Stomach (tissue), 9 donors: Measurements from ENCODE around the gene ACTN1. TPM values are rescaled to one million over a fixed set of nuclear protein-coding genes. Genes with fewer than 3 reads are reported as not detected.

Experiments used
- DNase-seq, 2 donors: peaks; one replicate each; pipeline versions ENCODE4 v3.0.0 to v3.0.0-alpha.2; 2013 to 2019
- H3K27ac ChIP-seq, 5 donors: fragments of 200-600 bp in 4 of 5; sonication (generic) in 4 of 5; one replicate each; pipeline ENCODE4 v1.5.1; 2013 to 2019; ENCODE audit warnings: mild to moderate bottlenecking in 1 of 5, moderate library complexity in 1 of 5
- H3K27me3 ChIP-seq, 3 donors: fragments of 200-600 bp; sonication (generic); one replicate each; pipeline ENCODE4 v1.5.1; 2017 to 2019; ENCODE audit warnings: mixed run types in 1 of 3
- H3K36me3 ChIP-seq, 4 donors: fragments of 200-600 bp; sonication (generic); 1 replicate in 3 of 4; 2 replicates in 1 of 4; pipeline ENCODE4 v1.5.1; 2016 to 2019
- H3K4me1 ChIP-seq, 4 donors: fragments of 200-600 bp; sonication (generic); one replicate each; pipeline ENCODE4 v1.5.1; 2016 to 2019
- H3K4me3 ChIP-seq, 4 donors: fragments of 200-600 bp; sonication (generic) in 3 of 4; one replicate each; pipeline ENCODE4 v1.5.1; 2016 to 2019; ENCODE audit warnings: mild to moderate bottlenecking in 1 of 4
- H3K9me3 ChIP-seq, 4 donors: fragments of 200-600 bp; sonication (generic); one replicate each; pipeline ENCODE4 v1.5.1; 2016 to 2019
- CTCF ChIP-seq, 7 experiments: fragments of 450-650 bp in 4 of 7; fragments of 200-600 bp in 3 of 7; sonication (generic) in 3 of 7; IDR thresholded peaks; one replicate each; pipeline ENCODE4 v1.5.1; 2016 to 2019; ENCODE audit warnings: antibody characterized with exemption in 7 of 7, control low read depth in 2 of 7, mild to moderate bottlenecking in 1 of 7
- EP300 ChIP-seq: sonication (generic); formaldehyde crosslinking; IDR thresholded peaks from one replicate; pipeline ENCODE4 v1.6.1; 2017; ENCODE audit warnings: antibody characterized with exemption
- POLR2A ChIP-seq, 4 donors: fragments of 450-650 bp; IDR thresholded peaks; one replicate each; pipeline ENCODE4 v1.6.1; 2016; ENCODE audit warnings: antibody characterized with exemption in 4 of 4, control low read depth in 2 of 4, mild to moderate bottlenecking in 1 of 4, moderate library complexity in 1 of 4
- POLR2AphosphoS5 ChIP-seq, 3 donors: sonication (generic); formaldehyde crosslinking; IDR thresholded peaks; one replicate each; pipeline ENCODE4 v1.6.1; 2016; ENCODE audit warnings: antibody characterized with exemption in 3 of 3
- WGBS, 5 donors: extraction: QIAGEN DNeasy Blood & Tissue Kit in 3 of 5; methylation state at CpG; one replicate each; pipeline versions ENCODE4 v1.1.5 to v1.1.7; 2013 to 2018; 5-methylcytosine and 5-hydroxymethylcytosine counted together
- intact Hi-C: fragments of 100-400 bp; cut with DNase I; formaldehyde crosslinking; loops from one replicate; pipeline ENCODE4 v1.15.1; 2023; ENCODE audit warnings: low total_unique reads
- polyA plus RNA-seq, 3 donors: library from polyadenylated mRNA; stranded (reverse); fragments of 200-250 nt; gene quantifications; one replicate each; pipeline ENCODE4 v1.2.3, GENCODE V29; 2013
- total RNA-seq, 5 donors: library from RNA; depleted of rRNA; stranded (reverse); fragments of >200 nt; gene quantifications; one replicate each; pipeline versions ENCODE4 v1.1.0 to v1.2.3, GENCODE V29; 2014 to 2016
- donor health status: healthy with polysubstance abuse.
- donor health status: Bipolar disorder and iron deficiency.
- donor health status: healthy.

Gene ACTN1
- total and polyA plus RNA-seq, 8 donors = 25.7 to 504 (median 196) TPM

- intact Hi-C loops = no loop called here
- H3K4me1 ChIP-seq = peaks cover 66 to 100% (median 87%) of the 10 kb centered on the region in 4 donors
- 66 to 73% (median 67%) methylated on average over 3 of the region's 3 CpGs for WGBS, 5 donors
- TF ChIP-seq POLR2A (IDR thresholded peaks at IDR 0.05) (no peak), POLR2AphosphoS5 (IDR thresholded peaks at IDR 0.05) (no peak), EP300 (no peak), CTCF (IDR thresholded peaks at IDR 0.05) (no peak)
- H3K36me3 ChIP-seq = peaks cover 0 to 7% (median 2%) of the 10 kb centered on the region in 4 donors
- no peaks in the 10 kb centered on the region for H3K27me3 ChIP-seq
- H3K4me3 ChIP-seq = no peak overlapping the region
- H3K9me3 ChIP-seq = no peaks in the 10 kb centered on the region
- no peak for DNase-seq
- H3K27ac ChIP-seq = peak overlapping the region in 3 of 5 donors; percentile 8 to 91 (median 14)
Measured at GRCh38 chr14:68960123-68960522, 19.0 kb downstream of the ACTN1 start.

DNA sequence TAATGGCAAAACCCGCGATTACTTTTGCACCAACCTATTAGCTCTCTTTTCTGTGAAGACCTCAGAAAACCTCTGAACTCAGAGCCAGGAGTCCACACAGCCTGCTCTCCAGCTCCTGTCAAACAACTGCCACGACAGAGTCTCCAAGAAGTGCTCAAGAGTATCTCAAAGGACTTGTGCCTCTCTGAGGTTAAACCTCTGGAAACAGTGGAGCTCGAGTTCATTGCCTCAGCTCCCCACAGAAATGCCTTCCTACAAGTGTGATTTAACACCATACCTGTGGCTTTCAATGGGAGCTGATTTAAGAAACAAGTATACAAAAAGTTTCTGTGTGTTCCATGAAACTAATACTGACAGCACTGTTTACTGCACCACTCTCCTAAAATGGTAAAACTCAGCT is 20.1 kb downstream of the ACTN1 start:
- H3K27ac ChIP-seq = peak overlapping the region in 4 of 5 donors; percentile 2 to 91 (median 78)
- no peak for DNase-seq

DNA sequence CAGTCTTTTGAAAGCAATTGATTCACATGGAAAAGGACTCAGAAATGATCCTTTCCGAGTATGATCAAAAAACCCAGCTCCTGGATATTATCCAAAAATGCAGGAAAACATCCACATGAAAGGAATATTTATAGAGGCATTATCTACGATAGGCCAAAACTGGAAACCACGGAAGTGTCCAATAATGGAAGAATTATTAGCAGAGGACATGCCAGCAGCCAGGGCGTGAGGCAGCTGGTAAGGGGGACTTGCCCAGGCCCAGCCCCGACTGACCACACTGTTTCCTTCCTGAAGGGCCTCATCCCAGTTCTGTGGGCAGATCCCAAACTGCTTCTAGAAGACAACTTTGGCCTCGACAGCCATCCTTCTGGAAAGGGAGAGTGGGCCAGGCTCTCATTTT is 20.5 kb downstream of the ACTN1 start:
- no peak for TF ChIP-seq EP300
- TF ChIP-seq CTCF (IDR thresholded peaks at IDR 0.05) = no peak
- no peak for TF ChIP-seq POLR2A (IDR thresholded peaks at IDR 0.05)
- no peak for TF ChIP-seq POLR2AphosphoS5 (IDR thresholded peaks at IDR 0.05)
- Histone ChIP-seq H3K9me3 (no peaks in the 10 kb centered on the region), H3K4me1 (peaks cover 63 to 100% (median 88%) of the 10 kb centered on the region in 4 donors), H3K27me3 (no peaks in the 10 kb centered on the region), H3K27ac (peak overlapping the region; percentile 2 to 91 (median 70)), H3K36me3 (peaks cover 0 to 7% (median 2%) of the 10 kb centered on the region in 4 donors), H3K4me3 (no peak overlapping the region)
- intact Hi-C loops = no loop called here
- WGBS, 5 donors = 7 to 19% (median 12%) methylated on average over 6 of the region's 6 CpGs
- DNase-seq = no peak

More for the DNA sequence above, 20.1 kb downstream of the ACTN1 start:
- Histone ChIP-seq H3K4me1 (peaks cover 66 to 100% (median 87%) of the 10 kb centered on the region in 4 donors), H3K4me3 (no peak overlapping the region), H3K27me3 (no peaks in the 10 kb centered on the region), H3K9me3 (no peaks in the 10 kb centered on the region), H3K36me3 (peaks cover 0 to 7% (median 2%) of the 10 kb centered on the region in 4 donors)
- 12 to 38% (median 26%) methylated on average over 4 of the region's 4 CpGs for WGBS, 5 donors
- no peak for TF ChIP-seq EP300
- no peak for TF ChIP-seq POLR2A (IDR thresholded peaks at IDR 0.05)
- no peak for TF ChIP-seq CTCF (IDR thresholded peaks at IDR 0.05)
- no peak for TF ChIP-seq POLR2AphosphoS5 (IDR thresholded peaks at IDR 0.05)
- intact Hi-C loops = no loop called here

- DNase-seq = no peak
- Histone ChIP-seq H3K27me3 (no peaks in the 10 kb centered on the region), H3K27ac (peak overlapping the region; percentile 2 to 91 (median 70)), H3K9me3 (no peaks in the 10 kb centered on the region), H3K4me1 (peaks cover 70 to 100% (median 88%) of the 10 kb centered on the region in 4 donors), H3K36me3 (peaks cover 0 to 7% (median 2%) of the 10 kb centered on the region in 4 donors), H3K4me3 (no peak overlapping the region)
- WGBS, 5 donors = 58 to 84% (median 79%) methylated on average over 12 of the region's 12 CpGs
- intact Hi-C loops = no loop called here
- no peak for TF ChIP-seq EP300
- TF ChIP-seq POLR2A (IDR thresholded peaks at IDR 0.05) = no peak
- TF ChIP-seq CTCF (IDR thresholded peaks at IDR 0.05) = no peak
- TF ChIP-seq POLR2AphosphoS5 (IDR thresholded peaks at IDR 0.05) = no peak
Measured at GRCh38 chr14:68957775-68958174, 21.3 kb downstream of the ACTN1 start.
